ENCODE results near the gene TMEM245. TPM values are rescaled to one million over a fixed set of nuclear protein-coding genes. Genes with fewer than 3 reads are reported as not detected.

The TMEM245 gene
- total and polyA plus RNA-seq, 3 donors from 2014 or later: 44.9 to 67.6 (median 63.6) TPM

DNA sequence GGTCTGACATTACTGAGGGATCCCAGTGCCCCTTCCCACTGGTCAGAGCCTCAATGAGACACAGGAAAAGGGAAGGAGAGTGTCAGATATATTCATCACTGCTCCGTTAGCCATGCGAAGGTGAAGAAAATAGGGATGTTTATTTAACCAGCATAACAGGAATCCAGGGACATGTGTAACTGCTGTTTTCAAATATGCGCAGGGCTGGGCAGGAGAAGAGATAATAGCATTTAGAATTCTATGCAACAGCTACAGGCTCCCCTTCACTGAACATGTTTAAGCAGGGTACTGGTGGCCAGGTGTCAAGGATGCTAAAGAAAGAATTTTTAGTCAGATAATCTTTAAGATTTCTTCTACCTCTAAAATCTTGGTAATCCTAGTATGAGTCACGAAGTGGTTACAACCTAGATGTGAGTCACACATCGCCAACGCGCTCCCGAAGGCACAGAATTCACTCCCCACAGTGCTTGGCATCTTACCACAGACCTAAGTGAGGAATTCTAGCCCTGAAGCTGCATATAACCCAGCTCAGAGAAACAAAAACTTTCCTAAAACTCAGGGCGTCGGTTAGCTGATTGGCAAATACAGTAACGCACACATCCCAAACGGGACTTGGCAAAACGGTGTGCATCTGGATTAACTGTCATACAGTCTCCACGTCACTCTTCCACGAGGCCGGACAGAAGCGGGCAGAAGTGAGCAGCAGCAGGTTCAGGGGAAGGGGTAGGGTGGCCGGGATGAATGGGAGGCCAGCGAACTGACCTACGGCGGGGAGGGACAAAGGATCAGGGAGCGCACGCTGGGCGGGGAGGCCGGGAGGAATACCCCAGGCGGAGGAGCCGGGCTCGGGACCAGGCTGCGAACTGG lies 107.5 kb downstream of the TMEM245 start:
- peak overlapping the region; percentile 95 to 97 for H3K27ac ChIP-seq
- TF ChIP-seq, protein P1, sequence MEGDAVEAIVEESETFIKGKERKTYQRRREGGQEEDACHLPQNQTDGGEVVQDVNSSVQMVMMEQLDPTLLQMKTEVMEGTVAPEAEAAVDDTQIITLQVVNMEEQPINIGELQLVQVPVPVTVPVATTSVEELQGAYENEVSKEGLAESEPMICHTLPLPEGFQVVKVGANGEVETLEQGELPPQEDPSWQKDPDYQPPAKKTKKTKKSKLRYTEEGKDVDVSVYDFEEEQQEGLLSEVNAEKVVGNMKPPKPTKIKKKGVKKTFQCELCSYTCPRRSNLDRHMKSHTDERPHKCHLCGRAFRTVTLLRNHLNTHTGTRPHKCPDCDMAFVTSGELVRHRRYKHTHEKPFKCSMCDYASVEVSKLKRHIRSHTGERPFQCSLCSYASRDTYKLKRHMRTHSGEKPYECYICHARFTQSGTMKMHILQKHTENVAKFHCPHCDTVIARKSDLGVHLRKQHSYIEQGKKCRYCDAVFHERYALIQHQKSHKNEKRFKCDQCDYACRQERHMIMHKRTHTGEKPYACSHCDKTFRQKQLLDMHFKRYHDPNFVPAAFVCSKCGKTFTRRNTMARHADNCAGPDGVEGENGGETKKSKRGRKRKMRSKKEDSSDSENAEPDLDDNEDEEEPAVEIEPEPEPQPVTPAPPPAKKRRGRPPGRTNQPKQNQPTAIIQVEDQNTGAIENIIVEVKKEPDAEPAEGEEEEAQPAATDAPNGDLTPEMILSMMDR (IDR thresholded peaks at IDR 0.05): no peak
- no peak for TF ChIP-seq POLR2A (IDR thresholded peaks at IDR 0.05)
- WGBS, 2 donors: 1% methylated on average over 29 of the region's 29 CpGs
- peak overlapping the region; percentile 93 to 95 for H3K4me3 ChIP-seq
- peak; percentile 44 for DNase-seq
- no peaks in the 10 kb centered on the region for H3K9me3 ChIP-seq
- peaks cover 9% of the 10 kb centered on the region for H3K4me1 ChIP-seq
- no peaks in the 10 kb centered on the region for H3K36me3 ChIP-seq (ENCODE audit: low read depth, missing control alignments)
- intact Hi-C loops (cut with DNase I; ENCODE audit: low total_unique reads): no loop called here
- H3K27me3 ChIP-seq: no peaks in the 10 kb centered on the region

DNA sequence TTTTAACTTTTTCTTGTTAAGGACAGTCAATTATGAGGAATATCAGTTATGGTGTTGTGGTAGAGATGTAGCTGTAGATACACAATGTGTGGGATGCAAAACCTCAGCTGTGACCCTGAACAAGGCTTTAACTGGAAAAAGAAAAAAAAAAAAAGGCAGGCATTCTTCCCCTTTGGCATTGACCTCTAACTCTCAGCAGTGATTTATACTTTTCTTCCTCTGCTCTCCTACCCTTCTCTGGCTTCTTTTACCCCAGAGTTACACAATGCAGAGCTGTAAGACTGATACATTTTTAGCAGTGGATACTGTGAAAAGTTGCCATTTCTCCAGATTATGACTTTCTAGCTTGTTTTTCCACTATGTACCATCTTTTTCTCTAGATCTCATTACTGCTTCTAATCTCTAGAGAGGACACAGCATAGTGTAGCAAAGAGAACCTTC lies 108.5 kb downstream of the TMEM245 start:
- Histone ChIP-seq H3K27ac (peak overlapping the region; percentile 95 to 97), H3K4me1 (peaks cover 9% of the 10 kb centered on the region), H3K4me3 (peak overlapping the region in 1 of 2 donors; percentile 95), H3K9me3 (no peaks in the 10 kb centered on the region), H3K27me3 (no peaks in the 10 kb centered on the region), H3K36me3 (ENCODE audit: low read depth, missing control alignments) (no peaks in the 10 kb centered on the region)
- no peak for DNase-seq
- intact Hi-C loops (cut with DNase I; ENCODE audit: low total_unique reads): no loop called here
- TF ChIP-seq, protein P1 (IDR thresholded peaks at IDR 0.05): no peak
- no peak for TF ChIP-seq POLR2A (IDR thresholded peaks at IDR 0.05)

DNA sequence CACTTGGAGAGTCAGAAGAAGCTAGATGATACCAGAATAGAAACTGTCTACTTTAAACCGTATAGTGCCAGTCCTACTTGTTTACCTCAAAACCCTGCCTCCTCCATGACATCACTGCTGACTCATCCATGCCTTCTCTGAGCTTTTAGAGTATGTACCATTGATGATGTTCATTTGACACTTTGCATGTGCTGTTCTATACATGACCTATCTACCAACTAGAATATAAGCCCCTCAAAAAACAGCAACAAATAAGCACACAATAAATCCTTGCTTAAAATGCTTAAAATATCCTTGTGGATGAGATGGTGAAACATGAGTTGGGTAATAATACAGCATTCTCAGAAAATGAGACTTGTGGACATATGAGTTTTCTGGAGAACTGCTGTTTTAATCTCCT lies 109.0 kb downstream of the TMEM245 start:
- no peaks in the 10 kb centered on the region for H3K27me3 ChIP-seq
- TF ChIP-seq, protein P1 (IDR thresholded peaks at IDR 0.05): no peak
- no peak for TF ChIP-seq POLR2A (IDR thresholded peaks at IDR 0.05)
- 29 to 39% methylated on average over 1 of the region's 1 CpG for WGBS, 2 donors
- no peaks in the 10 kb centered on the region for H3K36me3 ChIP-seq (ENCODE audit: low read depth, missing control alignments)
- no peaks in the 10 kb centered on the region for H3K9me3 ChIP-seq
- intact Hi-C loops (cut with DNase I; ENCODE audit: low total_unique reads): no loop called here
- peak; percentile 65 for DNase-seq
- peaks cover 9% of the 10 kb centered on the region for H3K4me1 ChIP-seq
- peak overlapping the region; percentile 8 to 97 for H3K27ac ChIP-seq
- no peak overlapping the region for H3K4me3 ChIP-seq

DNA sequence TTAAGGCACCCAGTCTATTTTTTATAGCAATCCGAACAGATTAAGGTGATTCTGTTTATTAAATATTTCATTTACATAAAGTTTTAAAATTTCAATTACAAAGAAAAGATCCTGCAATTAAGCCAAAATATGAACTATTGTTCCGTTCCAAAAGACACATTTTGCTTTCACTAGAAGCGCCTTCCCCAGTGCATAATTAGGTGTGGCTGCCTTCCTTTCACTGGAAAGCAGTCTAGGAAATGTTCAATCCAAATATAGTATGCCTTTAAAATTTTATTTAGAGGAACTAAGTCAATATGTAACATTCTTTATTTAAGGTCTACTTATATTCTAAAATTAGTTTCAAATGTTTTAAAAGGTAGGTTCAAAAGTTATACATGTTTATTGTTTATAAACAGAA lies 114.1 kb downstream of the TMEM245 start:
- TF ChIP-seq, protein P1 (IDR thresholded peaks at IDR 0.05): no peak
- no peak for TF ChIP-seq POLR2A (IDR thresholded peaks at IDR 0.05)
- no peak for DNase-seq
- intact Hi-C loops (cut with DNase I; ENCODE audit: low total_unique reads): no loop called here
- 56 to 68% methylated on average over 3 of the region's 3 CpGs for WGBS, 2 donors
- no peaks in the 10 kb centered on the region for H3K9me3 ChIP-seq
- H3K4me3 ChIP-seq: no peak overlapping the region
- peaks cover under 1% of the 10 kb centered on the region for H3K4me1 ChIP-seq
- H3K27me3 ChIP-seq: no peaks in the 10 kb centered on the region
- H3K27ac ChIP-seq: no peak overlapping the region
- no peaks in the 10 kb centered on the region for H3K36me3 ChIP-seq (ENCODE audit: low read depth, missing control alignments)

All from testis (tissue), 3 donors.